Measurements from ENCODE around the gene GPR35.
"Not testable (repeated sequence)": the region's sequence is repeated elsewhere in the genome, so short reads cannot be mapped to it uniquely, and the experiment has no call there.

The GPR35 gene

DNA sequence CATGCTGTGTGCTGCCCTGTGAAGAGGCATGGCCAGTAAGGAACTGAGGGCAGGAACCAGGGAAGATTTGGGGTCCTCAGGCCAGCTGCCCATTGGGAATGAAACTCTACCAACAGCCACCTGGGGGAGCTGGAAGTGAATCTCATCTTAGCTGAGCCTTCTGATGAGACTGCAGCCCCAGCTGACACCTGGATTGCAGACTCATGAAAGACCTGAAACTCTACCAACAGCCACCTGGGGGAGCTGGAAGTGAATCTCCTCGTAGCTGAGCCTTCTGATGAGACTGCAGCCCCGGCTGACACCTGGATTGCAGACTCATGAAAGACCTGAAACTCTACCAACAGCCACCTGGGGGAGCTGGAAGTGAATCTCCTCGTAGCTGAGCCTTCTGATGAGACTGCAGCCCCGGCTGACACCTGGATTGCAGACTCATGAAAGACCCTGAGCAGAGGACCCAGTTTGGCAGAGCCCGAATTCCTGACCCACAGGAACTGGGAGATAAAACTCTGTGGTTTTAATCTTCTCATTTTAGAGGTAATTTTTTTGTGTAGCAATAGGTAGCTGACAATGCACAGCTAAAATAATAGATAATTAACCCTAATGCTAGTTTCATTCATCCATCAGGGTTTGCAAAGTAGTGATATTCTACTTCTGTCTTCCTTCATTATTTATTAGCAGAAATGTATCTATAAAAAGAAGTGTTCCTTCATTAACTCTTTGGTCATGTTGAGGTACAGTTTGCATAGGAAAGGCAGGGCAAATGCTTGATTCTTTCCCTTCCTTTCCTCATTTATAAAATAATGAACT lies 8.2 kb upstream of the GPR35 start:
- peaks cover 35% of the 10 kb centered on the region for H3K4me1 Mint-ChIP-seq (ENCODE audit: low read depth)
- H3K27ac Mint-ChIP-seq: peak overlapping the region; percentile 38
- H3K4me3 Mint-ChIP-seq; H3K27me3 Mint-ChIP-seq; intact Hi-C loops (cut with micrococcal nuclease); H3K9me3 Mint-ChIP-seq; H3K36me3 Mint-ChIP-seq (ENCODE audit: low read depth): not testable (repeated sequence)

DNA sequence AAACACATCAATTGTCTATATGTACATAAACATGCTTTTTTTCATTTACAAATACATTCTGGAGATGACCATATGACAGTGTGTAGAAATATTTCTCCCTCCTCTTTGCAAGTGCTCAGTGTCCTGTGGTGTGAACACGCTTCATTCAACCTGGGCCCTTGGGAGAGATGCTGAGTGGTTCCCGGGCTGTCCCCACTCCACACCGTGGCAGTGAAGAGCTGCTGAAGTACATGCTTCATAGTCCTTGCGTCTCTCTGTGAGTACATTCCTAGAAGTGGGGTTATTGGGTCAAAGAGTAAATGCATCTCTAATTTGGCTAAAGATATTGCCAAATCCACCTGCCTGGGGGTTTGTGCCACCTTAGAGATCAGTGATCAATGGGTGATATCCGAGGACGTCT lies 6.5 kb upstream of the GPR35 start:
- H3K4me1 Mint-ChIP-seq (ENCODE audit: low read depth): peaks cover 50% of the 10 kb centered on the region
- H3K27me3 Mint-ChIP-seq: no peaks in the 10 kb centered on the region
- no peaks in the 10 kb centered on the region for H3K36me3 Mint-ChIP-seq (ENCODE audit: low read depth)
- peak overlapping the region; percentile 96 for H3K27ac Mint-ChIP-seq
- intact Hi-C loops (cut with micrococcal nuclease): no loop called here
- no peaks in the 10 kb centered on the region for H3K9me3 Mint-ChIP-seq
- no peak overlapping the region for H3K4me3 Mint-ChIP-seq

DNA sequence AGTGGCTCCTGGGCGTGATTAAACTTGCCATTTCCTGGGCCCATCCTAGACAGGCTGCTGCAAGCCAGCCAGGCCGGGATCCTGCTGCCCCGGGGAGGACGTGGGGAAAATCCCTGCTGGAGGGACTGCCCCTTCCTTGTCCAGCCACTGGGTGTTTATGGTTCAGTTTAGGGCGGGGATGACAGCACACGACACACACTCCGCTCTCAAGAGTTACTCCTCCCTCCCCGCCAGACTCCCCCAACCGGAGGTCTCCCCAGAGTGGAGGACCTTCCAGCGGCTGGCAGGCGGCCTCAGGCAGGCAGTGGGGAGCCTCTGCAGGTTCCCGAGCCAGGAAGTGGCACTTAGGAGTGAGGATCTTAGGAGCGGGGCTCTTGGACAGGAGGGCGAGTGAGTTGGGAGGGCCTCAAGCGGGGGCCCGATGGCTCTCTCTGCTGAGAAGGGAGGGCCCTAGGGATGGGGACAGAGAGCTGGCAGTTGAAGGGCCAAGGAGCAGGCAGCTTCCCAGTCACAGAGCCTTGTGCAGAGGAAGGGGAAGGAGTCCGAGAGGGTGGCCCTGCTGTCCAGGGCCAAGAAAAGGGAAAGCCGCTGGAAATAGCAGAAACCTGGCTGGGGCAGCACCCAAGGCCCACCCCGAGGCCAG lies 5.7 kb upstream of the GPR35 start:
- Mint-ChIP-seq H3K36me3 (ENCODE audit: low read depth) (no peaks in the 10 kb centered on the region), H3K4me1 (ENCODE audit: low read depth) (peaks cover 59% of the 10 kb centered on the region), H3K9me3 (no peaks in the 10 kb centered on the region), H3K27me3 (no peaks in the 10 kb centered on the region), H3K4me3 (peak overlapping the region; percentile 77), H3K27ac (peak overlapping the region; percentile 96)
- intact Hi-C loops (cut with micrococcal nuclease): no loop called here

DNA sequence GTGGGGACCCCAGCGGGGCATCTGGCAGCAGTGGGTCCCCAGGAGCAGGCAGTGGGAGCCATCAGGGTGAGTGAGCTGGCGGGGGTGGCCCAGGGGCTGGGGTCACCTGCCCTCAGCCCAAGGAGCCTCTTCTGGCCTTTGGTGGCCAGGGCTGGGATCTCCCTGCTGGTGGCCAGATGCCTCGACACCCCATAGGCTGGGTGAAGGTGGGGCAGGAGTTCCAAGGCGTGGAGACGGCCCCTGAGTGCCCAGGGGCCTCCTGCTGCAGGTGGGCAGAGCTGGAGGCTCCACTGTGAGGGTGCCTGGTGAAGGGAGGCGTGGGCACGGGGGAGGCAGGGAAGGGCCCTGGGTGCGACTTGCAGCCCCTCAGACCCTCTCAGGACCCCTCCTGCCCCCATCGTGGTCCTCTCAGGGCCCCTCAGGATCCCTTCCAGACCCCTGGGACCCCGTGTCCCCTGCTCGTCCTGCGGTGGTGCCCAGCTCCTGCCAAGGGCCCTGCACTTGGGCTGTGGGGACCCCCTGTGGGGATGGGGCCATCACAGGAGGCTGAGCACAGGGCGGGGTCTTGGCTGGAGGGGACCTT lies 5.0 kb upstream of the GPR35 start:
- peaks cover 2% of the 10 kb centered on the region for H3K36me3 Mint-ChIP-seq (ENCODE audit: low read depth)
- H3K4me1 Mint-ChIP-seq (ENCODE audit: low read depth): peaks cover 65% of the 10 kb centered on the region
- peak overlapping the region; percentile 77 for H3K4me3 Mint-ChIP-seq
- no peaks in the 10 kb centered on the region for H3K27me3 Mint-ChIP-seq
- intact Hi-C loops (cut with micrococcal nuclease): no loop called here
- H3K9me3 Mint-ChIP-seq: no peaks in the 10 kb centered on the region
- peak overlapping the region; percentile 96 for H3K27ac Mint-ChIP-seq

DNA sequence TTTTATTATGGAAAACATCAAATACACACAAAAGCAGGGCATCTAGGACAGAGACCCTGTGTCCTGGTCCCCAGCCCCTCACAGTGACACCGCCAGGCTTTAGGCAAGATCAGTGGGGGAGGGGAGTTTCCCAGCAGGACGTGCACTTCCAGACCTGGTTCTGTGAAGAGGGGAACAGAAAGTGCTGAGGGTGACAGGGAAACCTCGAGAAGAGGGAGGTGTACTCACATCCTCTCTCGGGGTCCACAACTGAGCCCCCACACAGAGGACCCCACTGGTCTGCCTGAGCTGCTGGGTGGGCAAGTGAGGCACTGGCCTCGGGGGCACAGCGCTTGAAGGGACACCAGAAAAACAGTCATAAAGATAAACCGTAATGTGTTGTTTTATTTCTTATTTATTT lies 4.4 kb upstream of the GPR35 start:
- no peaks in the 10 kb centered on the region for H3K9me3 Mint-ChIP-seq
- H3K4me3 Mint-ChIP-seq: peak overlapping the region; percentile 77
- no peaks in the 10 kb centered on the region for H3K27me3 Mint-ChIP-seq
- H3K27ac Mint-ChIP-seq: peak overlapping the region; percentile 96
- intact Hi-C loops (cut with micrococcal nuclease): no loop called here
- H3K36me3 Mint-ChIP-seq (ENCODE audit: low read depth): peaks cover 8% of the 10 kb centered on the region
- H3K4me1 Mint-ChIP-seq (ENCODE audit: low read depth): peaks cover 69% of the 10 kb centered on the region

DNA sequence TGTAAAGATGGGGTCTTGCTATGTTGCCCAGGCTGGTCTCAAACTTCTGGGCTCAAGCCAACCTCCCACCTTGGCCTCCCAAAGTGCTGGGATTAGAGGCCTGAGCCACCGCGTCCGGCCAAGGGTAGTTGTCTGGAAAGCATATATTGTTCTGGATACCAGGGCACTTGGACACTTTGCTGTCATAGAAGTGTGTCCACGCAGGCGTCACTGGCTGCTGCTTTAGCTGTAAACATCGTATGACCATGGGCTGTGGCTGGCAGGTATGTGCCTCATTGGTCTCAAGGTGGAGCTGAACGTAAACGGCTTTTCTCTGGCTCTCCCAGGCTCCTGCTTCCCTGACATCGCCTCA lies 3.2 kb upstream of the GPR35 start:
- Mint-ChIP-seq H3K4me3 (peak overlapping the region; percentile 7), H3K4me1 (ENCODE audit: low read depth) (peaks cover 79% of the 10 kb centered on the region), H3K9me3 (no peaks in the 10 kb centered on the region), H3K27me3 (no peaks in the 10 kb centered on the region), H3K27ac (peak overlapping the region; percentile 96), H3K36me3 (ENCODE audit: low read depth) (peaks cover 18% of the 10 kb centered on the region)
- intact Hi-C loops (cut with micrococcal nuclease): no loop called here

DNA sequence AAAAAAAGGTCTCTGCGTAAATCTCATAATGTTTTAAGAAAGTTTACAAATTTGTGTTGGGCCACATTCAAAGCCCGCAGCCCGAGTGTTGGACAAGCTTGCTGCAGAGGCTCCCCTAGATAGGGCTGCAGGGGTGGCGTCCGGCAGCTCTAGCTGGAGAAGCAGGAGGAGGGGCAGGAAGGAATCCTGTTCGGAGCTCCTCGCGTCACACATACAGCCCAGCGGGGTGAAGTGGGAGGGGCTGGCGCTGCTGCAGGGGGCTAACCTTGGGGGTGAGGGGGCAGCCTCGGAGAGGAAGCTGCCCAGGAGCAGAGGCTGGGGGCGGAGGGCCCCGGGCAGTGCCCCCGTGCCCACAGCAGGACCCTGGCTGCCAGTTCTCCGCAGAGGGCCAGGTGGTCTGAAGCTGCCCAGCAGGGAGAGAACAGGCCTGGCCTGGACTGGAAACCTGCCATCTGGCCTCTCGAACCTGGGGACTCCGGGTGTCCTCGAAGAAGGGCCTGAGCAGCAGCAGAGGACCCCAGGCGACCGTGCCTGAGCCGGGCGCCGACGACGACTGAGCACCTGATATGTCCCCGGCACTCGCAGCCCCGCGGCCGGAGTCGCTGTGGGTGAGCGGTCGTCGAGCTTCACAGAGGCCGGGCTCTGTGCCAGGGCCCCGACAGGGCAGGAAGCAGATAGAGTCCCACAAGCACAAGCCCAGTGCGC lies 2.6 kb upstream of the GPR35 start:
- no peaks in the 10 kb centered on the region for H3K9me3 Mint-ChIP-seq
- intact Hi-C loops (cut with micrococcal nuclease): no loop called here
- H3K4me1 Mint-ChIP-seq (ENCODE audit: low read depth): peaks cover 83% of the 10 kb centered on the region
- peak overlapping the region; percentile 42 for H3K4me3 Mint-ChIP-seq
- H3K36me3 Mint-ChIP-seq (ENCODE audit: low read depth): peaks cover 23% of the 10 kb centered on the region
- H3K27ac Mint-ChIP-seq: peak overlapping the region; percentile 96
- no peaks in the 10 kb centered on the region for H3K27me3 Mint-ChIP-seq

DNA sequence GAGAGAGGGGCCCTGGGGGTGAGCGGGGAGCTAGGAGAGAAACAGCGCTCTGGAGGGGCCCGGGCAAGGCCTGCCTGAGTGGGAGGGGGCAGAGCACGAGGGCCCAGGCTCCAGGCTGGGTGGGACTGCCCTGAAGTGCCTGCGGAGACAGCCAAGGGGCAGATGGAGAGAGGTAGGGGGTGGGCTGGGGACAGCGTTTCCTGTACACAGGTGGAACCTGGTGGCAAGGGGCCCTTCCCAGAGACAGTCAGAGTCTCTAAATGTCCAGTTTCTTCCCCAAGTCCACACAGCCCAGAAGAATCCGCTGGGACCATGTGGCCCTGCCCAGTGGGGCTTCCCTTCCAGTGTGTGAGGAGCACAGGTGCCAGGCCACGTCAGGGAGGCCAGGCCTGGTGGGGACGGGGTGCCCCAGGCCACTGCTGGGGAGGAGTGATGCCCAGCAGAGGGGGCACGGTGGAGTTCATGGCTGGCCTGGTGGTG lies 1.7 kb upstream of the GPR35 start:
- peak overlapping the region; percentile 96 for H3K27ac Mint-ChIP-seq
- H3K4me1 Mint-ChIP-seq (ENCODE audit: low read depth): peaks cover 92% of the 10 kb centered on the region
- H3K27me3 Mint-ChIP-seq: no peaks in the 10 kb centered on the region
- peaks cover 32% of the 10 kb centered on the region for H3K36me3 Mint-ChIP-seq (ENCODE audit: low read depth)
- H3K4me3 Mint-ChIP-seq: no peak overlapping the region
- intact Hi-C loops (cut with micrococcal nuclease): no loop called here
- no peaks in the 10 kb centered on the region for H3K9me3 Mint-ChIP-seq

DNA sequence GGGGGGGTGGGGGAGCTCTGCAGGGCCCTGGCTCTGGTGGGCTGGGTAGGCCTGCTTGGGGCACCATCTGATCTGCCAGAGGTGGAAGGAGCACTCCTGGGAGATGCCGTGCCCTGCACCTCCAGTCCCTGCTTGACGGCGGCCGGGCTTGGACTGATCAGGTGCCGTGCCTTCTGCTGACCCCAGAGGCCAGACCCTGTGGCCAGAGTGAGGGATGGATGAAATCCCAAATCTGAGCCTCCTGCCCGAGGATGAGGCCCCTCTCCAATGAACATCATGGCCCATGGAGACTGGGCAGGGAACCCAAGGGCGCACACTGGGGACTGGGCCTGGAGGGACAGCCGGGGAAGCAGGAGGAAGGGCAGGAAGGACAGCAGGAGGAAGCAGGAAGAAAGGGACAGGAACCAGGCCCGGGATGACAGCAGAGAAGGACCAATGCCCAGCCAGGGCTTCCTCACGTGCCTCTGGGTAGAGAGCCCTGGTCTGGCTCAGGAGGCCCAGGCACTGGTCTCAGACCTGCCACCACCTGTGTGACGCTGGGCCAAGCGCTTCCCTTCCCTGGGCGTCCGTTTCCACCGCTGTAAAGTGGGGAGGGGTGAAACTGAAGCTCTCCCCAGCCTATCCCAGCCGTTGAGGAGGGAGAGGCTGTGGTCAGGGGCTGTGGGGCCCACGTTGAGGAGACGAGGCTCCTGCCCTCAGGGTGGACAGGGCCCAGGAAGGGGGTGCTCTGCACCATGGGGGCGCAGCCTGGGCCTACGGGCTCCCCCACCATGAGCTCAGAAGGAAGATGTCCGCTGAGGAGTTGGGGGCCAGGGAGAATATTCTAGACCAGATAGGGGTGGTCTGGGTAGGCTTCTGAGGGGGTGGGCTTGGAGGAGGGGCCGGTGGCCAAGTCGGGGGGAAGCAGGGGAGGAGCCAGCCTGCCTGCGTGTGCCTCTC lies 1.0 kb upstream of the GPR35 start:
- H3K4me1 Mint-ChIP-seq (ENCODE audit: low read depth): peaks cover 92% of the 10 kb centered on the region
- peak overlapping the region; percentile 100 for H3K4me3 Mint-ChIP-seq
- no peaks in the 10 kb centered on the region for H3K9me3 Mint-ChIP-seq
- no peaks in the 10 kb centered on the region for H3K27me3 Mint-ChIP-seq
- intact Hi-C loops (cut with micrococcal nuclease): no loop called here
- H3K27ac Mint-ChIP-seq: peak overlapping the region; percentile 96
- H3K36me3 Mint-ChIP-seq (ENCODE audit: low read depth): peaks cover 39% of the 10 kb centered on the region

DNA sequence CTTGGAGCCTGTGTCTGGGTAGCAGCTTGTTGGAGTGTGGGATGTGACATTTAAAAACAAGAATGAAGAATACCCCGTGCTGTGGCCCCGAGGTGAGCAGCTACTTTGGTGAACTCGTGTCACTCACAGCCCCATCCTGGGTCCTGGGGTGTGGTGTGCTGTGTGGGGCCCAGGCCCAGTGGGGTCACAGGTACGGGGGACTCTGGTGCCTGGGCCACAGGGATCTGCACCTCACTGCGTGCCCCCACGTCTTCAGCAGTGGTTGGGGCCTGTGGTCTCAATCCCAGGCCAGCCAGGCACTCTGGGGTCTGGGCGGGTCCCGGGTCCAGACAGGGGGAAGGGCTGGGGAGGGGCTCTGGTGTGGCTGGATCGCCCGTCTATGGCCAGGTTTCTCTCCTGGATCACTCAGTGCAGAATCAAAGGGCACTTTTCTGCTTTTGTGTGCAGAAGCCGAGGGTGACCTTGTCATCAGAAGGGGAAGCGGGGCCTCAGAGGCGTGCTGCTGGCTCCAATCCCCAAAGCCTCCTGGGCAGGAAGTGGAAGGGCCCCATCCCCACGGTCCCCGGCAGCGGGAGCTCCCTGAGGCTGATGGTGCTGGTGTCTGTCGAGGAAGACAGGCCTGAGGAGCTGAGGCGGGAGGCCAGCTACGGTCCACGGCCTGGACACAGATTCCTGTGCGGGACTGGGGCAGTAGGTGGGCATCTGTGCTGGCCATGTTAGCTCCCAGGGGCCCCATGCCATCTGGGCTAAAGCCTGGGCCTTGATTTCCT lies 1.4 kb downstream of the GPR35 start:
- H3K4me3 Mint-ChIP-seq: peak overlapping the region; percentile 100
- H3K9me3 Mint-ChIP-seq: peaks cover 2% of the 10 kb centered on the region
- H3K36me3 Mint-ChIP-seq (ENCODE audit: low read depth): peaks cover 63% of the 10 kb centered on the region
- H3K4me1 Mint-ChIP-seq (ENCODE audit: low read depth): peaks cover 80% of the 10 kb centered on the region
- no peaks in the 10 kb centered on the region for H3K27me3 Mint-ChIP-seq
- H3K27ac Mint-ChIP-seq: peak overlapping the region; percentile 96
- intact Hi-C loops (cut with micrococcal nuclease): loop anchor here (2.0 to 5.0 kb wide), 2 partner anchors 40 to 59 kb away; partner anchors contain the start of genes CAPN10 and RNPEPL1

DNA sequence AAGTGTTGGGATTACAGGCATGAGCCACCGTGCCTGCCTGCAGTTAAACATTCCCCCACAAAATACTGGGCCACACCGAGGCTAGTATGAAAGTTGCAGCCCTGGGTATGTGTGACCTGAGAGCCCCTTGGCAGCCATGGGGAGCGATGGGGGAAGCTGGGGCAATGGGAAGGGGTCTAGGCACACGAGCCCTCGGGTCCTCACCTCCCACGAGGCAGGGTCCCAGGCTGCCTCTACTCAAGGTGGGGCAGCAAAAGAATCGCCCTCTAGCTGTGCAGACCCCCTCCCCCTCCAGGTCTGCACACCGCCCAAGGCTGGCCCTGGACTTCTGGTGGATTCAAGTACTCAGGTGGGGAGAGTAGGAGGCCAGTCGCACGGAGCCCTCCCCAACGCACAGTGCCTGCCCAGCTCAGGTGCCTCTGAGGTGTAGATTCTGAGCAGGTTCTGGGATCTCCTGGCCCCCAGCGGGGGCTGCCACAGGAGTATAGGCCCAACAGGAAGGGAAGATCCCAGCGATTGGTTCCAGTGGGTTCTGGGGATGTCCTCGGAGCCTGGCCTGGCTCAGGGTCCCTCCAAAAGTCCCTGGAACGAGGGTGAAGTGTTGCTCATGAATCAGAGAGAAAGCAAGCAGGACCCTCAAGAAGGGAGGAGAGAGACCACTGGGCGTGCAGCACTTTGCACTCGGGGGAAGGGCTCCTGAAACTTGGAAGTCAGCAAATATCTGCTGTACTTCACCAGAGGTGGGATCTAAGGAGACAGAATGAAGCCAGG lies 2.6 kb downstream of the GPR35 start:
- peaks cover 14% of the 10 kb centered on the region for H3K9me3 Mint-ChIP-seq
- peaks cover 80% of the 10 kb centered on the region for H3K4me1 Mint-ChIP-seq (ENCODE audit: low read depth)
- H3K4me3 Mint-ChIP-seq: peak overlapping the region; percentile 100
- H3K27me3 Mint-ChIP-seq: no peaks in the 10 kb centered on the region
- H3K27ac Mint-ChIP-seq: peak overlapping the region; percentile 96
- intact Hi-C loops (cut with micrococcal nuclease): loop anchor here (2.0 to 5.0 kb wide), 2 partner anchors 41 to 61 kb away; partner anchors contain the start of genes CAPN10 and RNPEPL1
- peaks cover 75% of the 10 kb centered on the region for H3K36me3 Mint-ChIP-seq (ENCODE audit: low read depth)

DNA sequence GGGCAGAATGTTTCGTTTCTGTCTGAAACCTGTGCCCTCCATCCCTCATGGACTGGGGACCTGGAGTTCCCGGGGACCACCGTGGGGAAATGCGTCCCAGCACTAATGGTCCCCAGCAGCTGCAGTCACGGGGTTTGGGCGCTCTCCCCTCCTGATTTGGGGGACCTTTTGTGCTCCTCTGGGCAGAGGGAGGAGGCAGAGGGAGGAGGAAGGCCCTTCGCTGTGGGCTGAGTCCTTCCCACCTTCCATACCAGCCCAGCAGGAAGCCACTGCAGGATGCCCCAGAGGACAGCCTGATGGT lies 3.2 kb downstream of the GPR35 start:
- no peak overlapping the region for H3K4me3 Mint-ChIP-seq
- peaks cover 81% of the 10 kb centered on the region for H3K36me3 Mint-ChIP-seq (ENCODE audit: low read depth)
- H3K27me3 Mint-ChIP-seq: no peaks in the 10 kb centered on the region
- peak overlapping the region; percentile 96 for H3K27ac Mint-ChIP-seq
- intact Hi-C loops (cut with micrococcal nuclease): loop anchor here (5.0 kb wide), 1 partner anchor 61 kb away; the partner anchor contains the start of gene RNPEPL1
- peaks cover 19% of the 10 kb centered on the region for H3K9me3 Mint-ChIP-seq
- peaks cover 79% of the 10 kb centered on the region for H3K4me1 Mint-ChIP-seq (ENCODE audit: low read depth)

All from dendritic cell treated with granulocyte-macrophage colony-stimulating factor and Interleukin-4, amounts not matched to agents 40 ng/mL and 50 ng/mL, for 4 days (primary cell).